ENCODE data around the gene RCCD1. TPM values are rescaled to one million over a fixed set of nuclear protein-coding genes. Genes with fewer than 3 reads are reported as not detected.

Gene RCCD1
- total RNA-seq, 1 donor, result 1.3 TPM

- Histone ChIP-seq H3K4me1 (ENCODE audit: insufficient read depth, low read length) (peaks cover 31% of the 10 kb centered on the region), H3K4me3 (ENCODE audit: low read length) (no peak overlapping the region), H3K27me3 (ENCODE audit: insufficient read depth, low read length) (no peaks in the 10 kb centered on the region), H3K9me3 (ENCODE audit: low read depth, low read length) (no peaks in the 10 kb centered on the region)
Observed at GRCh38 chr15:90989040-90989768, 34.5 kb downstream of the RCCD1 start.

GRCh38 chr15:90990446-90990845 lies 35.8 kb downstream of the RCCD1 start:
- peaks cover 39% of the 10 kb centered on the region for H3K4me1 ChIP-seq (ENCODE audit: insufficient read depth, low read length)
- H3K27me3 ChIP-seq (ENCODE audit: insufficient read depth, low read length), result no peaks in the 10 kb centered on the region
- no peaks in the 10 kb centered on the region for H3K9me3 ChIP-seq (ENCODE audit: low read depth, low read length)
- no peak overlapping the region for H3K4me3 ChIP-seq (ENCODE audit: low read length)

- Histone ChIP-seq H3K4me1 (ENCODE audit: insufficient read depth, low read length) (peaks cover 41% of the 10 kb centered on the region), H3K9me3 (ENCODE audit: low read depth, low read length) (no peaks in the 10 kb centered on the region), H3K4me3 (ENCODE audit: low read length) (no peak overlapping the region), H3K27me3 (ENCODE audit: insufficient read depth, low read length) (no peaks in the 10 kb centered on the region)
Observed at GRCh38 chr15:90991587-90992285, 37.1 kb downstream of the RCCD1 start.

- H3K4me3 ChIP-seq (ENCODE audit: low read length), result peak overlapping the region; percentile 95
- H3K9me3 ChIP-seq (ENCODE audit: low read depth, low read length), result no peaks in the 10 kb centered on the region
- H3K4me1 ChIP-seq (ENCODE audit: insufficient read depth, low read length), result peaks cover 29% of the 10 kb centered on the region
- H3K27me3 ChIP-seq (ENCODE audit: insufficient read depth, low read length), result no peaks in the 10 kb centered on the region
Observed at GRCh38 chr15:90994059-90994416, 39.4 kb downstream of the RCCD1 start.

GRCh38 chr15:90994417-90995311 lies 40.0 kb downstream of the RCCD1 start, which contains the start of gene PRC1:
Gene PRC1, minus strand, starts transcription at chr15:90994535. Its CDS starts 118 bp downstream, at chr15:90994417.
- H3K4me3 ChIP-seq (ENCODE audit: low read length), result peak within 1 kb of the TSS; percentile 95
- peaks cover 26% of the 10 kb centered on the region for H3K4me1 ChIP-seq (ENCODE audit: insufficient read depth, low read length)
- H3K9me3 ChIP-seq (ENCODE audit: low read depth, low read length), result no peaks in the 10 kb centered on the region
- no peaks in the 10 kb centered on the region for H3K27me3 ChIP-seq (ENCODE audit: insufficient read depth, low read length)

- Histone ChIP-seq H3K4me1 (ENCODE audit: insufficient read depth, low read length) (peaks cover 10% of the 10 kb centered on the region), H3K9me3 (ENCODE audit: low read depth, low read length) (no peaks in the 10 kb centered on the region), H3K4me3 (ENCODE audit: low read length) (no peak overlapping the region), H3K27me3 (ENCODE audit: insufficient read depth, low read length) (no peaks in the 10 kb centered on the region)
Observed at GRCh38 chr15:90998737-90999136, 44.1 kb downstream of the RCCD1 start.

- no peaks in the 10 kb centered on the region for H3K4me1 ChIP-seq (ENCODE audit: insufficient read depth, low read length)
- H3K9me3 ChIP-seq (ENCODE audit: low read depth, low read length), result no peaks in the 10 kb centered on the region
- no peak overlapping the region for H3K4me3 ChIP-seq (ENCODE audit: low read length)
- no peaks in the 10 kb centered on the region for H3K27me3 ChIP-seq (ENCODE audit: insufficient read depth, low read length)
Observed at GRCh38 chr15:91001209-91001608, 46.5 kb downstream of the RCCD1 start.

- H3K4me3 ChIP-seq (ENCODE audit: low read length), result no peak overlapping the region
- H3K4me1 ChIP-seq (ENCODE audit: insufficient read depth, low read length), result no peaks in the 10 kb centered on the region
- no peaks in the 10 kb centered on the region for H3K27me3 ChIP-seq (ENCODE audit: insufficient read depth, low read length)
- H3K9me3 ChIP-seq (ENCODE audit: low read depth, low read length), result no peaks in the 10 kb centered on the region
Observed at GRCh38 chr15:91007266-91007665, 52.6 kb downstream of the RCCD1 start.

Other genes with a start within 250 kb of the RCCD1 start
- 5.8 TPM for gene BLM, start 237.5 kb upstream of the RCCD1 start, total RNA-seq
- gene FURIN, start 86.3 kb upstream of the RCCD1 start, total RNA-seq, result 66.7 TPM
- gene FES, start 70.4 kb upstream of the RCCD1 start, total RNA-seq, result 27.9 TPM
- gene MAN2A2, start 51.6 kb upstream of the RCCD1 start, total RNA-seq, result 38.8 TPM
- gene HDDC3, start 22.3 kb upstream of the RCCD1 start, total RNA-seq, result 5.0 TPM
- gene UNC45A, start 19.6 kb upstream of the RCCD1 start, total RNA-seq, result 14.4 TPM
- gene PRC1, start 39.7 kb downstream of the RCCD1 start, total RNA-seq, result 15.0 TPM
- gene VPS33B, start 67.7 kb downstream of the RCCD1 start, total RNA-seq, result 9.1 TPM
- under 0.01 TPM for gene SV2B, start 145.4 kb downstream of the RCCD1 start, total RNA-seq

Measured in mononuclear cell (primary cell).